Pancreas (tissue), 10 donors: Measurements from ENCODE around the gene LMF1. TPM values are rescaled to one million over a fixed set of nuclear protein-coding genes. Genes with fewer than 3 reads are reported as not detected.
"Not testable (repeated sequence)": the region's sequence is repeated elsewhere in the genome, so short reads cannot be mapped to it uniquely, and the experiment has no call there.

Experiments used
- ATAC-seq, 4 donors: fragments of 200-7000 bp; cut with Tn5 transposase; one replicate each; pipeline versions ENCODE4 v1.8.0 to v1.9.1; 2020; ENCODE audit warnings: mild to moderate bottlenecking in 4 of 4, moderate library complexity in 4 of 4
- DNase-seq, 6 donors: peaks; one replicate each; pipeline ENCODE4 v3.0.0-alpha.2; 2020
- FAIRE-seq: peaks from 2 replicates; lab custom pipeline; 2012; peaks lifted over from hg19 to GRCh38; lab: Jason Lieb, UNC
- H3K27ac ChIP-seq, 4 donors: fragments of 200-600 bp; sonication (generic); 1 replicate in 3 of 4; 2 replicates in 1 of 4; pipeline versions ENCODE4 v1.5.0 to v1.8.0; 2020
- H3K27me3 ChIP-seq, 4 donors: fragments of 200-600 bp; one replicate each; pipeline ENCODE4 v1.8.0; 2021
- H3K36me3 ChIP-seq, 3 donors: fragments of 200-600 bp; sonication (generic) in 1 of 3; one replicate each; pipeline versions ENCODE4 v1.5.0 to v1.8.0; 2020 to 2021
- H3K4me1 ChIP-seq, 3 donors: fragments of 200-600 bp; one replicate each; pipeline ENCODE4 v1.8.0; 2021
- H3K4me3 ChIP-seq, 4 donors: fragments of 200-600 bp; sonication (generic) in 2 of 4; one replicate each; pipeline versions ENCODE4 v1.5.0 to v1.8.0; 2020 to 2021
- H3K9me3 ChIP-seq, 4 donors: fragments of 200-600 bp; one replicate each; pipeline ENCODE4 v1.8.0; 2021
- WGBS, 2 donors: extraction: QIAGEN DNeasy Blood & Tissue Kit; methylation state at CpG; one replicate each; pipeline ENCODE4 v1.1.7; 2013; 5-methylcytosine and 5-hydroxymethylcytosine counted together
- intact Hi-C, 3 donors: fragments of 100-400 bp; cut with DNase I; formaldehyde crosslinking; loops; one replicate each; pipeline versions ENCODE4 v1.11.1 to v1.14.2; 2022
- polyA plus RNA-seq, 2 donors: library from polyadenylated mRNA; stranded (reverse); fragments of 200-250 nt; gene quantifications; one replicate each; pipeline ENCODE4 v1.2.3, GENCODE V29; 2013
- total RNA-seq, 6 donors: library from RNA; stranded (reverse); fragmentation: NEBNext Ultra II Directional in 4 of 6; extraction: Animal tissue kit (Norgen Biotek cat#: 25700) in 4 of 6; gene quantifications; one replicate each; pipeline versions ENCODE4 v1.2.1 to v1.2.4, GENCODE V29; 2021 to 2023
- TF ChIP-seq, protein P1 (sequence below), 4 donors: fragments of 200-600 bp; sonication (generic) in 3 of 4; IDR thresholded peaks; one replicate each; pipeline versions ENCODE4 v1.5.0 to v1.8.0; 2021; ENCODE audit warnings: antibody characterized with exemption in 4 of 4
- donor health status: healthy with polysubstance abuse.
- donor health status: DM: no; HTN: no; CAD: no; lungs with moderate emphysema.
- donor health status: DM: no; HTN: no; CAD: no.
- donor health status: control.
- donor health status: control.
- donor health status: Bipolar disorder and iron deficiency.
- donor health status: DM: yes; HTN: yes; CAD: no.
- donor health status: DM: no; HTN: no; CAD: no.
- donor health status: DM: no; HTN: no; CAD: no.
- donor health status: DM: yes; HTN: yes; CAD: no.

LMF1 gene
- total and polyA plus RNA-seq, 8 donors = 9.3 to 64.6 (median 15.7) TPM

DNA sequence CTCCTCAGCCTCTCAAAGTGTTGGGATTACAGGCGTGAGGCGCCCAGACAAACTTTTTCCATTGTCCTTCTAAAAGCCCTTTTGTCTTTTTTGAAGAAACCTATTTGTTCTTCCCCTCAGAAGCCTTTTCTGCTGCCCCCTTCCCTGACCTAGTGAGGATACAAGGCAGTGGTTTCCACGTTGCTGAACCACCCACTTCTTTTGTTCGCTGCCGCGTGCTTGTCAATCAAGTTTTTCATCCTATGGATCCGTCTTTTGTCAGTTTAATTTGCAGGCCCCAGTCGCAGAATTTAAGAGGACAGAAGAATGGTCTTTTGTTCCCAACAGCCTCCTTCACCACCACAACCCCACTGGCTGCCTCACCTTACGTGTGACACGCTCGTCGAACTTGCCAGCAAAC, 150.0 kb downstream of the LMF1 start:
- Histone ChIP-seq H3K27me3 (peaks cover 0 to 3% (median 0%) of the 10 kb centered on the region in 4 donors), H3K36me3 (no peaks in the 10 kb centered on the region), H3K27ac (no peak overlapping the region), H3K9me3 (no peaks in the 10 kb centered on the region), H3K4me1 (no peaks in the 10 kb centered on the region), H3K4me3 (no peak overlapping the region)
- ATAC-seq = no peak
- 68 to 69% methylated on average over 12 of the region's 12 CpGs for WGBS, 2 donors
- intact Hi-C loops = no loop called here
- no peak for DNase-seq
- FAIRE-seq = no peak
- TF ChIP-seq, protein P1, sequence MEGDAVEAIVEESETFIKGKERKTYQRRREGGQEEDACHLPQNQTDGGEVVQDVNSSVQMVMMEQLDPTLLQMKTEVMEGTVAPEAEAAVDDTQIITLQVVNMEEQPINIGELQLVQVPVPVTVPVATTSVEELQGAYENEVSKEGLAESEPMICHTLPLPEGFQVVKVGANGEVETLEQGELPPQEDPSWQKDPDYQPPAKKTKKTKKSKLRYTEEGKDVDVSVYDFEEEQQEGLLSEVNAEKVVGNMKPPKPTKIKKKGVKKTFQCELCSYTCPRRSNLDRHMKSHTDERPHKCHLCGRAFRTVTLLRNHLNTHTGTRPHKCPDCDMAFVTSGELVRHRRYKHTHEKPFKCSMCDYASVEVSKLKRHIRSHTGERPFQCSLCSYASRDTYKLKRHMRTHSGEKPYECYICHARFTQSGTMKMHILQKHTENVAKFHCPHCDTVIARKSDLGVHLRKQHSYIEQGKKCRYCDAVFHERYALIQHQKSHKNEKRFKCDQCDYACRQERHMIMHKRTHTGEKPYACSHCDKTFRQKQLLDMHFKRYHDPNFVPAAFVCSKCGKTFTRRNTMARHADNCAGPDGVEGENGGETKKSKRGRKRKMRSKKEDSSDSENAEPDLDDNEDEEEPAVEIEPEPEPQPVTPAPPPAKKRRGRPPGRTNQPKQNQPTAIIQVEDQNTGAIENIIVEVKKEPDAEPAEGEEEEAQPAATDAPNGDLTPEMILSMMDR (IDR thresholded peaks at IDR 0.05) = no peak

- H3K27ac ChIP-seq, H3K9me3 ChIP-seq, H3K4me1 ChIP-seq, intact Hi-C loops, H3K36me3 ChIP-seq, H3K27me3 ChIP-seq, FAIRE-seq, DNase-seq, H3K4me3 ChIP-seq, ATAC-seq: not testable (repeated sequence)
- WGBS, 2 donors = 61 to 76% methylated on average over 10 of the region's 10 CpGs
Measured at GRCh38 chr16:820044-820408, 150.8 kb downstream of the LMF1 start.

DNA sequence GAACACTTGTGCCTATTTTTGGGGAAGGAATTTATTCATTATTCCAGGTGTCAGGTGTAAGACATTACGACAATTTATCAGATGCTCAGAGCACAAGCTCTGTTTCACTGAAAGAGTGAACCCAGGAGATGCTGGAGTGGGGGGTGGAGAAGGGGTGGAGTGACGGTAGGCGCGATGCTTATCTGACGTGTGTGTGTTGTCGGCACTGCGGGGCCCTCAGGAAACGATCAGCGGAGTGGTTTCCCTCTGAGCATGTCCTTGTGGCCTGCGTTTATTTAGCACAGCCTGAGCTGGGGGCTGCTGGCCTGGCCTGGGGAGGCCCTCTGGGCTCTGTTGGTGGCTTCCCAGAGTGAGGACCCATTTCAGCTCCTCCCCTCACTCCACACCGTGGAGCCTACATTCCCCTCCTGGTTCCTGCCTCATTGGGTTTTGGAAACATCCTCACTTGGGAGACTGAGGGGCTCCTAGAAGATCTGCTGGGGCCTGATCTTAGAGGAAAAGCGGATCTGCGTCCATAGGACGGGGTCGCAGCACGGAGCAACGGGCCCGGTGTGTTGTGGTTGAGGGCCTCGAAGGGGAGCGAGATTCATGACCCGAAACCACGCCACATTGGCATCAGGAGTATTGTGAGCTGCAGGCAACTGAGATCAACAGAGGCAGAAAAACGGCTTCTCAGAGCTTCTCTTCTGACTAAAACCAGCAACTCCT, 151.3 kb downstream of the LMF1 start:
- TF ChIP-seq, protein P1 (IDR thresholded peaks at IDR 0.05) = no peak
- Histone ChIP-seq H3K27me3 (peaks cover 0 to 3% (median 0%) of the 10 kb centered on the region in 4 donors), H3K27ac (no peak overlapping the region), H3K9me3 (no peaks in the 10 kb centered on the region), H3K4me1 (no peaks in the 10 kb centered on the region), H3K4me3 (no peak overlapping the region), H3K36me3 (no peaks in the 10 kb centered on the region)
- DNase-seq (no peak), ATAC-seq (no peak), FAIRE-seq (no peak)
- WGBS, 2 donors = 48 to 56% methylated on average over 23 of the region's 23 CpGs
- intact Hi-C loops = loop anchor here in 2 of 3 donors (5.0 to 10.0 kb wide), 2 partner anchors 233 to 375 kb away; no protein-coding TSS in a partner anchor

GRCh38 chr16:818592-818991, 152.2 kb downstream of the LMF1 start:
- Histone ChIP-seq H3K4me3 (no peak overlapping the region), H3K4me1 (no peaks in the 10 kb centered on the region), H3K36me3 (no peaks in the 10 kb centered on the region), H3K27ac (no peak overlapping the region), H3K9me3 (no peaks in the 10 kb centered on the region), H3K27me3 (peaks cover 0 to 11% (median 0%) of the 10 kb centered on the region in 4 donors)
- ATAC-seq (no peak), FAIRE-seq (no peak), DNase-seq (no peak)
- intact Hi-C loops = loop anchor here in 2 of 3 donors (5.0 to 10.0 kb wide), 2 partner anchors 234 to 376 kb away; no protein-coding TSS in a partner anchor
- WGBS, 2 donors = 59% methylated on average over 2 of the region's 2 CpGs
- TF ChIP-seq, protein P1 (IDR thresholded peaks at IDR 0.05) = no peak

DNA sequence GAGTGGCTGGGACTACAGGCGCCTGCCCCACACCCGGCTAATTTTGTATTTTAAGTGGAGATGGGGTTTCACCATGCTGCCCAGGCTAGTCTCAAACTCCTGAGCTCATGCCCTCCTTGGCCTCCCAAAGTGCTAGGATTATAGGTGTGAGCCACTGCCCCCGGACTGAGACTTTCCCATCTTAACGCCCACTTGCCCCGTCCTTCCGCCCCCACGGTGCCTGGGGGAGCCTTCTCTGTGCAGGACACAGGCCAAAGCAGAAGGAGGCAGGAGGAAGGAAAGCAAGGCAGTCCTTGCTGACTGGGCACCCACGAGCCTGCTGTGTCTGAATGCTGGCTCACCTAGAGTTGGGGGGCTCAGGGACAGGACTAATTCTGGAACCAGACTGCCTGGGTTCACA, 152.7 kb downstream of the LMF1 start:
- TF ChIP-seq, protein P1 (IDR thresholded peaks at IDR 0.05) = no peak
- Histone ChIP-seq H3K27me3 (peaks cover 0 to 15% (median under 1%) of the 10 kb centered on the region in 4 donors), H3K9me3 (no peaks in the 10 kb centered on the region), H3K27ac (no peak overlapping the region), H3K4me3 (no peak overlapping the region), H3K4me1 (no peaks in the 10 kb centered on the region), H3K36me3 (no peaks in the 10 kb centered on the region)
- FAIRE-seq = no peak
- 64 to 78% methylated on average over 8 of the region's 8 CpGs for WGBS, 2 donors
- intact Hi-C loops = loop anchor here in 2 of 3 donors (5.0 to 10.0 kb wide), 2 partner anchors 234 to 377 kb away; no protein-coding TSS in a partner anchor
- DNase-seq = no peak
- no peak for ATAC-seq
